Epithelial cell of proximal tubule (primary cell): ENCODE results near the gene UBQLNL. TPM values are rescaled to one million over a fixed set of nuclear protein-coding genes. Genes with fewer than 3 reads are reported as not detected.

Experiments used
- DNase-seq: peaks from one replicate; pipeline ENCODE4 v3.0.0-alpha.2; 2011; ENCODE audit warnings: low read depth
- H3K4me3 ChIP-seq: 2 replicates; pipeline ENCODE4 v1.5.1; 2011; ENCODE audit warnings: low read depth, mild to moderate bottlenecking, low read length
- CTCF ChIP-seq: conservative IDR thresholded peaks from 2 replicates; pipeline ENCODE4 v1.5.1; 2012; ENCODE audit warnings: low read depth, mild to moderate bottlenecking, low read length
- total RNA-seq: library from RNA; depleted of rRNA; stranded (reverse); fragments of >200 nt; gene quantifications from 2 replicates; pipeline ENCODE4 v1.2.3, GENCODE V29; 2015

UBQLNL gene
- total RNA-seq, 1 donor from 2014 or later: 0.06 TPM

GRCh38 chr11:5499671-5500070 lies 16.8 kb downstream of the UBQLNL start:
- TF ChIP-seq CTCF: no peak
- DNase-seq: no peak
- no peak overlapping the region for H3K4me3 ChIP-seq

GRCh38 chr11:5489576-5490357 lies 26.7 kb downstream of the UBQLNL start:
- TF ChIP-seq CTCF: no peak
- DNase-seq: no peak
- H3K4me3 ChIP-seq: no peak overlapping the region

GRCh38 chr11:5488798-5489399 lies 27.6 kb downstream of the UBQLNL start:
- no peak overlapping the region for H3K4me3 ChIP-seq
- no peak for TF ChIP-seq CTCF
- DNase-seq: no peak

GRCh38 chr11:5488385-5488784 lies 28.1 kb downstream of the UBQLNL start, which contains the start of gene OR52D1:
TSS of gene OR52D1 (plus strand) at chr11:5488685. CDS start at chr11:5488707, 22 bp downstream.
- no peak within 1 kb of the TSS for H3K4me3 ChIP-seq
- TF ChIP-seq CTCF: no peak
- DNase-seq: no peak

- H3K4me3 ChIP-seq: no peak overlapping the region
- TF ChIP-seq CTCF: no peak
- DNase-seq: no peak
Observed at GRCh38 chr11:5486421-5486820, 30.1 kb downstream of the UBQLNL start.

- no peak for DNase-seq
- H3K4me3 ChIP-seq: no peak overlapping the region
- TF ChIP-seq CTCF: no peak
Observed at GRCh38 chr11:5486003-5486402, 30.5 kb downstream of the UBQLNL start.
